ENCODE measurements around the gene IPO4. TPM values are rescaled to one million over a fixed set of nuclear protein-coding genes. Genes with fewer than 3 reads are reported as not detected.
A peak's percentile ranks its signal among the peaks of the same experiment; 100 is the strongest.

Gene IPO4
- total and polyA plus RNA-seq, 2 of the 8 experiments (the other 6 are each of a cell fraction or from before 2014, with no cell fraction given): 55.5 to 108 TPM

GRCh38 chr14:24135834-24136683 lies 52.6 kb downstream of the IPO4 start, which contains the start of gene PSME1 (continued):
- TF ChIP-seq NANOG (IDR thresholded peaks at IDR 0.05; ENCODE audit: insufficient read depth, low read depth, low read length, poor library complexity, severe bottlenecking) (no peak), EZH2 (IDR thresholded peaks at IDR 0.05; ENCODE audit: low read depth, low read length, severe bottlenecking) (no peak), USF2 (IDR thresholded peaks at IDR 0.05; ENCODE audit: low read length) (no peak), TAF7 (optimal IDR thresholded peaks at IDR 0.05; ENCODE audit: borderline replicate concordance, low read depth, low read length) (no peak), TEAD4 (IDR thresholded peaks at IDR 0.05; ENCODE audit: low read depth, low read length) (no peak), SIX5 (IDR thresholded peaks at IDR 0.05; ENCODE audit: low read depth, low read length) (no peak), KDM5A (IDR thresholded peaks at IDR 0.05; ENCODE audit: low read length) (no peak), CBX8 (IDR thresholded peaks at IDR 0.05; ENCODE audit: borderline replicate concordance, low read depth, low read length) (no peak), JUN (IDR thresholded peaks at IDR 0.05; ENCODE audit: low read depth, low read length) (no peak), BRCA1 (IDR thresholded peaks at IDR 0.05; ENCODE audit: low read depth, low read length) (no peak), HDAC2 (IDR thresholded peaks at IDR 0.05; ENCODE audit: borderline replicate concordance in 1 of 2, low read depth in 2 of 2, low read length in 2 of 2) (no peak; a peak in 1 of 4 replicates), HDAC6 (IDR thresholded peaks at IDR 0.05; ENCODE audit: low read depth, low read length) (no peak), CEBPB (IDR thresholded peaks at IDR 0.05; ENCODE audit: low read depth, low read length) (no peak), RNF2 (IDR thresholded peaks at IDR 0.05; ENCODE audit: borderline replicate concordance, low read depth, low read length, missing control alignments, poor library complexity, severe bottlenecking) (no peak), POU5F1 (IDR thresholded peaks at IDR 0.05; ENCODE audit: low read depth, low read length) (no peak), BACH1 (IDR thresholded peaks at IDR 0.05; ENCODE audit: low read length) (peak; percentile 15), MAFK (IDR thresholded peaks at IDR 0.05; ENCODE audit: low read depth, low read length) (no peak), RAD21 (IDR thresholded peaks at IDR 0.05 in 1 of 2, conservative IDR thresholded peaks at IDR 0.05 in 1 of 2; ENCODE audit: low read depth in 2 of 2, low read length in 2 of 2) (no peak), SIN3A (conservative IDR thresholded peaks at IDR 0.05 in 1 of 2, IDR thresholded peaks at IDR 0.05 in 1 of 2; ENCODE audit: low read depth in 1 of 2, low read length in 2 of 2) (peak in 1 of 2 experiments; percentile 22; a peak in 1 of 4 replicates), CBX5 (IDR thresholded peaks at IDR 0.05; ENCODE audit: low read depth, low read length) (no peak), KDM1A (IDR thresholded peaks at IDR 0.05; ENCODE audit: borderline replicate concordance, low read length) (no peak), RXRA (IDR thresholded peaks at IDR 0.05; ENCODE audit: insufficient read depth, low read depth, low read length) (no peak)

Measured in H1 (cell line).